H9 (cell line): ENCODE measurements around the gene DSTN. TPM values are rescaled to one million over a fixed set of nuclear protein-coding genes. Genes with fewer than 3 reads are reported as not detected.

Source experiments
- DNase-seq: peaks from one replicate; pipeline ENCODE4 v3.0.0-alpha.2; 2017
- H2AFZ ChIP-seq: one replicate; pipeline ENCODE4 v1.6.1; 2013; ENCODE audit warnings: mild to moderate bottlenecking, low read length, control low read depth, moderate library complexity
- H2AK5ac ChIP-seq: 2 replicates; pipeline ENCODE4 v1.6.1; 2013; ENCODE audit warnings: low read length, control low read depth, mixed read lengths; ENCODE audit not compliant: insufficient read length
- H2BK120ac ChIP-seq: one replicate; pipeline ENCODE4 v1.6.1; 2013; ENCODE audit warnings: low read depth, mild to moderate bottlenecking, low read length, control low read depth, inconsistent platforms; ENCODE audit not compliant: poor library complexity, severe bottlenecking
- H2BK12ac ChIP-seq: 2 replicates; pipeline ENCODE4 v1.6.1; 2013; ENCODE audit warnings: low read length, control low read depth, mixed read lengths, low read depth; ENCODE audit not compliant: insufficient read length
- H2BK15ac ChIP-seq: 2 replicates; pipeline ENCODE4 v1.6.1; 2013; ENCODE audit warnings: low read depth, low read length, control low read depth
- H2BK20ac ChIP-seq: one replicate; pipeline ENCODE4 v1.6.1; 2013; ENCODE audit warnings: low read depth, mild to moderate bottlenecking, low read length, control low read depth, inconsistent platforms; ENCODE audit not compliant: poor library complexity, severe bottlenecking
- H2BK5ac ChIP-seq: 2 replicates; pipeline ENCODE4 v1.6.1; 2013; ENCODE audit warnings: low read length, control low read depth, mixed read lengths; ENCODE audit not compliant: insufficient read length
- H3K14ac ChIP-seq: 2 replicates; pipeline ENCODE4 v1.6.1; 2013; ENCODE audit warnings: low read length, control low read depth; ENCODE audit not compliant: insufficient read depth
- H3K18ac ChIP-seq: 2 replicates; pipeline ENCODE4 v1.6.1; 2013; ENCODE audit warnings: low read depth, mild to moderate bottlenecking, mixed read lengths, low read length, control low read depth; ENCODE audit not compliant: insufficient read length
- H3K23ac ChIP-seq: 2 replicates; pipeline ENCODE4 v1.6.1; 2013; ENCODE audit warnings: low read length, control low read depth, mixed read lengths, low read depth; ENCODE audit not compliant: insufficient read length
- H3K23me2 ChIP-seq: 2 replicates; pipeline ENCODE4 v1.6.1; 2013; ENCODE audit warnings: low read depth, mild to moderate bottlenecking, mixed read lengths, low read length, control low read depth; ENCODE audit not compliant: insufficient read length, poor library complexity, severe bottlenecking
- H3K27ac ChIP-seq: 2 replicates; pipeline ENCODE4 v1.5.1; 2013; ENCODE audit warnings: low read length, control low read depth, mixed read lengths, low read depth; ENCODE audit not compliant: insufficient read length
- H3K27me3 ChIP-seq: 2 replicates; pipeline ENCODE4 v1.6.1; 2013; ENCODE audit warnings: low read length, control low read depth, inconsistent platforms; ENCODE audit not compliant: insufficient read depth
- H3K4ac ChIP-seq: 2 replicates; pipeline ENCODE4 v1.6.1; 2013; ENCODE audit warnings: low read depth, mild to moderate bottlenecking, control low read depth, inconsistent platforms, low read length, moderate library complexity
- H3K4me1 ChIP-seq: 2 replicates; pipeline ENCODE4 v1.6.1; 2013; ENCODE audit warnings: low read length, control low read depth, inconsistent platforms; ENCODE audit not compliant: insufficient read depth
- H3K4me2 ChIP-seq: 2 replicates; pipeline ENCODE4 v1.6.1; 2013; ENCODE audit warnings: low read length, control low read depth, mixed read lengths; ENCODE audit not compliant: insufficient read length, insufficient read depth
- H3K56ac ChIP-seq: 2 replicates; pipeline ENCODE4 v1.6.1; 2013; ENCODE audit warnings: low read depth, mild to moderate bottlenecking, mixed read lengths, low read length, control low read depth; ENCODE audit not compliant: insufficient read length
- H3K79me1 ChIP-seq: 2 replicates; pipeline ENCODE4 v1.6.1; 2013; ENCODE audit warnings: low read depth, mild to moderate bottlenecking, moderate library complexity, low read length, control low read depth, inconsistent platforms; ENCODE audit not compliant: insufficient read depth, poor library complexity, severe bottlenecking
- H3K79me2 ChIP-seq: 2 replicates; pipeline ENCODE4 v1.6.1; 2013; ENCODE audit warnings: low read length, control low read depth, inconsistent platforms; ENCODE audit not compliant: insufficient read depth
- H3K9ac ChIP-seq: 2 replicates; pipeline ENCODE4 v1.6.1; 2013; ENCODE audit warnings: low read length, control low read depth, mixed read lengths; ENCODE audit not compliant: insufficient read length; ENCODE audit errors: extremely low read depth
- H3K9me3 ChIP-seq: one replicate; pipeline ENCODE4 v1.6.1; 2013; ENCODE audit warnings: low read depth, low read length, inconsistent platforms; ENCODE audit not compliant: control insufficient read depth
- H3T11ph ChIP-seq: one replicate; pipeline ENCODE4 v1.6.1; 2013; ENCODE audit warnings: mild to moderate bottlenecking, low read length, control low read depth, inconsistent platforms
- H4K20me1 ChIP-seq: one replicate; pipeline ENCODE4 v1.6.1; 2013; ENCODE audit not compliant: control insufficient read depth, insufficient read length, insufficient read depth
- H4K5ac ChIP-seq: 2 replicates; pipeline ENCODE4 v1.6.1; 2013; ENCODE audit warnings: low read depth, mild to moderate bottlenecking, mixed read lengths, low read length, control low read depth; ENCODE audit not compliant: insufficient read length
- H4K8ac ChIP-seq: replicated peaks from 2 replicates; pipeline ENCODE4 v1.6.1; 2013; ENCODE audit warnings: low read length, control low read depth, mixed read lengths, low read depth; ENCODE audit not compliant: insufficient read length
- H4K91ac ChIP-seq: 2 replicates; pipeline ENCODE4 v1.6.1; 2013; ENCODE audit warnings: low read depth, mild to moderate bottlenecking, moderate library complexity, mixed read lengths, low read length, control low read depth; ENCODE audit not compliant: insufficient read length
- H3K27ac Mint-ChIP-seq, 3 experiments: 2 replicates in 2 of 3; 3 replicates in 1 of 3; pipeline ENCODE4 v1.8.0; 2020 to 2021; ENCODE audit warnings: mixed read lengths in 3 of 3, mild to moderate bottlenecking in 1 of 3, moderate library complexity in 1 of 3
- H3K27me3 Mint-ChIP-seq: 2 replicates; pipeline ENCODE4 v1.8.0; 2021; ENCODE audit warnings: low read depth, mild to moderate bottlenecking, moderate library complexity, mixed read lengths
- H3K36me3 Mint-ChIP-seq, 3 experiments: 2 replicates in 2 of 3; 3 replicates in 1 of 3; pipeline ENCODE4 v1.8.0; 2020 to 2021; ENCODE audit warnings: low read depth in 3 of 3, mixed read lengths in 3 of 3; ENCODE audit not compliant: insufficient read depth in 1 of 3
- H3K4me1 Mint-ChIP-seq, 2 experiments: 2 replicates each; pipeline ENCODE4 v1.8.0; 2020; ENCODE audit warnings: mixed read lengths in 2 of 2
- H3K4me3 Mint-ChIP-seq, 2 experiments: 2 replicates in 1 of 2; 3 replicates in 1 of 2; pipeline ENCODE4 v1.8.0; 2020 to 2021; ENCODE audit warnings: mild to moderate bottlenecking in 2 of 2, mixed read lengths in 2 of 2, moderate library complexity in 1 of 2
- H3K9me3 Mint-ChIP-seq, 2 experiments: 2 replicates in 1 of 2; 3 replicates in 1 of 2; pipeline ENCODE4 v1.8.0; 2020; ENCODE audit warnings: mild to moderate bottlenecking in 2 of 2, mixed read lengths in 2 of 2, moderate library complexity in 1 of 2
- CTCF ChIP-seq: fragments of 200-600 bp; sonication (generic); conservative IDR thresholded peaks from 3 replicates; pipeline ENCODE4 v1.8.0; 2021; ENCODE audit warnings: antibody characterized with exemption, mild to moderate bottlenecking
- WGBS: extraction: QIAGEN DNeasy Blood & Tissue Kit; methylation state at CpG from one replicate; pipeline ENCODE4 v1.1.7; 2013; ENCODE audit warnings: missing lambda C conversion rate, low lambda C conversion rate, mixed read lengths; ENCODE audit not compliant: insufficient read length; ENCODE audit errors: extremely low coverage; 5-methylcytosine and 5-hydroxymethylcytosine counted together
- total RNA-seq: library from RNA; stranded (reverse); gene quantifications from 2 replicates; pipeline ENCODE4 v1.2.1, GENCODE V29; 2021

DSTN gene
- total RNA-seq, 1 experiment from 2014 or later: 145 TPM

GRCh38 chr20:17622086-17622850 lies 52.4 kb downstream of the DSTN start:
- H3K9ac ChIP-seq: no peak overlapping the region
- no peak overlapping the region for H2AK5ac ChIP-seq

More at GRCh38 chr20:17622086-17622850, 52.4 kb downstream of the DSTN start:
- H3K4me2 ChIP-seq: no peak overlapping the region
- H3K9me3 Mint-ChIP-seq: no peaks in the 10 kb centered on the region
- no peaks in the 10 kb centered on the region for H3K79me1 ChIP-seq
- H2BK12ac ChIP-seq: no peak overlapping the region
- H3K14ac ChIP-seq: no peak overlapping the region
- H4K5ac ChIP-seq: no peak overlapping the region
- H2AFZ ChIP-seq: no peak overlapping the region
- H3K27me3 ChIP-seq: no peaks in the 10 kb centered on the region
- no CpG with 5 or more reads among the region's 11 CpGs for WGBS
- no peak for TF ChIP-seq CTCF
- peaks cover 2% of the 10 kb centered on the region for H4K20me1 ChIP-seq
- no peak overlapping the region for H2BK5ac ChIP-seq
- H3K4me1 Mint-ChIP-seq: 0 out of 4 replicates have a peak, but pooled peaks cover 0 to 3% of the 10 kb centered on the region in 2 experiments
- H3K23me2 ChIP-seq: no peaks in the 10 kb centered on the region
- no peak overlapping the region for H3K4ac ChIP-seq
- no peak overlapping the region for H3K56ac ChIP-seq
- H3K4me1 ChIP-seq: no peaks in the 10 kb centered on the region
- H3K4me3 Mint-ChIP-seq: no peak overlapping the region
- no peak overlapping the region for H2BK120ac ChIP-seq
- no peak overlapping the region for H3K23ac ChIP-seq
- no peak overlapping the region for H3T11ph ChIP-seq
- H3K27ac Mint-ChIP-seq: peak overlapping the region in 1 of 3 experiments; percentile 39; a peak in 1 of 7 replicates
- DNase-seq: no peak
- H3K36me3 Mint-ChIP-seq: peaks cover 27 to 76% (median 73%) of the 10 kb centered on the region in 3 experiments
- H3K18ac ChIP-seq: no peak overlapping the region
- no peaks in the 10 kb centered on the region for H3K9me3 ChIP-seq
- H3K27ac ChIP-seq: no peak overlapping the region
- H2BK20ac ChIP-seq: no peak overlapping the region
- H4K8ac ChIP-seq: no peak overlapping the region
- no peaks in the 10 kb centered on the region for H3K27me3 Mint-ChIP-seq
- H2BK15ac ChIP-seq: no peak overlapping the region
- no peak overlapping the region for H4K91ac ChIP-seq
- no peaks in the 10 kb centered on the region for H3K79me2 ChIP-seq
